ENCODE results near the gene PRUNE2. TPM values are rescaled to one million over a fixed set of nuclear protein-coding genes. Genes with fewer than 3 reads are reported as not detected.

The PRUNE2 gene
- polyA plus RNA-seq, 1 donor (not counting 4 experiments of a cell fraction or from before 2014, with no cell fraction given) = 0.41 TPM

DNA sequence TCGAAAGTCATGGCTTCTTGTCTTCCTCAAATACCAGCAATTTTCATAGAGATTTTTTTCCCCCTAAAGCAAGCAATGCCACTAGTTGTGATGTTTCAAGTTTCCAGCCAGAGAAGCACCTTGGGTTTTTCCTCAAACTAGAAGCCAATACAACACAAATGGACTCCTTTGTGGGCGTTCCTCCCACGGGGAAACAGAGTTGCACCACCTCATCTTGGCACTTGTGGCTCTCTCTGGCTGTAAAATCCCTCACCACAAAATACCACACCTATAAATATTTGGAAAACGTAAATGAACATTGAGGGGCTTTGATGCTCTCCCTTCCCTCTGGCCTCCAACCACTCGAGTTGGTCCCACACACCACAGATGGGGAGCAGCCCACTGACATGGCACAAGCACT is 208.8 kb downstream of the PRUNE2 start:
- Histone ChIP-seq H3K27ac (ENCODE audit: control insufficient read depth, insufficient read depth, low read length) (no peak overlapping the region), H3K4me2 (ENCODE audit: control insufficient read depth, extremely low read depth, insufficient read depth, low read depth, low read length) (no peak overlapping the region), H3K79me2 (ENCODE audit: control insufficient read depth, insufficient read depth, low read length) (no peaks in the 10 kb centered on the region), H3K36me3 (ENCODE audit: control insufficient read depth in 2 of 2, extremely low read depth in 1 of 2, insufficient read depth in 2 of 2, low read length in 2 of 2) (no peaks in the 10 kb centered on the region), H2AFZ (ENCODE audit: control insufficient read depth, low read length) (no peak overlapping the region), H3K4me3 (ENCODE audit: control insufficient read depth in 2 of 3, extremely low read depth in 1 of 3, insufficient read depth in 2 of 3, low read depth in 1 of 3, low read length in 3 of 3) (no peak overlapping the region), H3K4me1 (ENCODE audit: control insufficient read depth, extremely low read depth, insufficient read depth, low read length) (no peaks in the 10 kb centered on the region), H4K20me1 (ENCODE audit: control insufficient read depth, extremely low read depth, insufficient read depth, low read length) (no peaks in the 10 kb centered on the region), H3K9me3 (ENCODE audit: control insufficient read depth, low read depth, low read length) (no peaks in the 10 kb centered on the region), H3K9me1 (ENCODE audit: control insufficient read depth, extremely low read depth, insufficient read depth, low read length) (no peaks in the 10 kb centered on the region), H3K9ac (ENCODE audit: control insufficient read depth, extremely low read depth, insufficient read depth, low read length) (no peak overlapping the region), H3K27me3 (ENCODE audit: control insufficient read depth, extremely low read depth, insufficient read depth, low read length) (peaks cover 3% of the 10 kb centered on the region)
- DNase-seq (ENCODE audit: low read depth, low spot score) (no peak), FAIRE-seq (no peak)
- TF ChIP-seq, protein P1, sequence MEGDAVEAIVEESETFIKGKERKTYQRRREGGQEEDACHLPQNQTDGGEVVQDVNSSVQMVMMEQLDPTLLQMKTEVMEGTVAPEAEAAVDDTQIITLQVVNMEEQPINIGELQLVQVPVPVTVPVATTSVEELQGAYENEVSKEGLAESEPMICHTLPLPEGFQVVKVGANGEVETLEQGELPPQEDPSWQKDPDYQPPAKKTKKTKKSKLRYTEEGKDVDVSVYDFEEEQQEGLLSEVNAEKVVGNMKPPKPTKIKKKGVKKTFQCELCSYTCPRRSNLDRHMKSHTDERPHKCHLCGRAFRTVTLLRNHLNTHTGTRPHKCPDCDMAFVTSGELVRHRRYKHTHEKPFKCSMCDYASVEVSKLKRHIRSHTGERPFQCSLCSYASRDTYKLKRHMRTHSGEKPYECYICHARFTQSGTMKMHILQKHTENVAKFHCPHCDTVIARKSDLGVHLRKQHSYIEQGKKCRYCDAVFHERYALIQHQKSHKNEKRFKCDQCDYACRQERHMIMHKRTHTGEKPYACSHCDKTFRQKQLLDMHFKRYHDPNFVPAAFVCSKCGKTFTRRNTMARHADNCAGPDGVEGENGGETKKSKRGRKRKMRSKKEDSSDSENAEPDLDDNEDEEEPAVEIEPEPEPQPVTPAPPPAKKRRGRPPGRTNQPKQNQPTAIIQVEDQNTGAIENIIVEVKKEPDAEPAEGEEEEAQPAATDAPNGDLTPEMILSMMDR (optimal IDR thresholded peaks at IDR 0.05 in 1 of 3, IDR thresholded peaks at IDR 0.05 in 1 of 3, conservative IDR thresholded peaks at IDR 0.05 in 1 of 3; ENCODE audit: extremely low read depth in 1 of 3, insufficient read depth in 2 of 3, low read length in 3 of 3) = no peak
- no peak for TF ChIP-seq EZH2 (IDR thresholded peaks at IDR 0.05; ENCODE audit: low read length)
- dilution Hi-C loops (cut with MboI; ENCODE audit: extremely low pct_ligation_motif_present, low sequenced_read_pairs) = no loop called here

DNA sequence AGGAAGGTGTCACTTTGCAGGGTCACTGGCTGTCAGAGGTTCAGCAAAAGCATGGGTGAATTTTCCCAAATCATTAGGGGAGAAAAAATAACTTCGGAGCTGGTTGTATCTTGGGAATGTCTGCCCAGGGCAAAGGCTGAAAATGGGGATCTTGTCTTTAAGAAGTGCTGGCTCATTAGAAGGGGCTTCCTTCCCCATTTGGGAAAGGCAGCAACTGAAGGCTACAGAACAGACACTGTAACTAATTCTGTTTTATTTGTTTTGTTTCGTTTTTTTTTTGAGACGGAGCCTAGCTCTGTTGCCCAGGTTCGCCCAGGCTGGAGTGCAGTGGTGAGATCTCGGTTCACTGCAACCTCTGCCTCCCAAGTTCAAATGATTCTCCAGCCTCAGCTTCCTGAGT is 212.0 kb downstream of the PRUNE2 start:
- DNase-seq (ENCODE audit: low read depth, low spot score) (no peak), FAIRE-seq (no peak)
- no peak overlapping the region for H2AFZ ChIP-seq (ENCODE audit: control insufficient read depth, low read length)
- peaks cover 7% of the 10 kb centered on the region for H3K27me3 ChIP-seq (ENCODE audit: control insufficient read depth, extremely low read depth, insufficient read depth, low read length)
- no peaks in the 10 kb centered on the region for H3K36me3 ChIP-seq (ENCODE audit: control insufficient read depth in 2 of 2, extremely low read depth in 1 of 2, insufficient read depth in 2 of 2, low read length in 2 of 2)
- no peak overlapping the region for H3K4me2 ChIP-seq (ENCODE audit: control insufficient read depth, extremely low read depth, insufficient read depth, low read depth, low read length)
- dilution Hi-C loops (cut with MboI; ENCODE audit: extremely low pct_ligation_motif_present, low sequenced_read_pairs) = no loop called here
- H3K27ac ChIP-seq (ENCODE audit: control insufficient read depth, insufficient read depth, low read length) = no peak overlapping the region
- no peaks in the 10 kb centered on the region for H3K9me1 ChIP-seq (ENCODE audit: control insufficient read depth, extremely low read depth, insufficient read depth, low read length)
- no peaks in the 10 kb centered on the region for H3K9me3 ChIP-seq (ENCODE audit: control insufficient read depth, low read depth, low read length)
- TF ChIP-seq EZH2 (IDR thresholded peaks at IDR 0.05; ENCODE audit: low read length) = no peak
- TF ChIP-seq, protein P1 (optimal IDR thresholded peaks at IDR 0.05 in 1 of 3, IDR thresholded peaks at IDR 0.05 in 1 of 3, conservative IDR thresholded peaks at IDR 0.05 in 1 of 3; ENCODE audit: extremely low read depth in 1 of 3, insufficient read depth in 2 of 3, low read length in 3 of 3) = no peak
- H3K9ac ChIP-seq (ENCODE audit: control insufficient read depth, extremely low read depth, insufficient read depth, low read length) = no peak overlapping the region
- H3K4me3 ChIP-seq (ENCODE audit: control insufficient read depth in 2 of 3, extremely low read depth in 1 of 3, insufficient read depth in 2 of 3, low read depth in 1 of 3, low read length in 3 of 3) = no peak overlapping the region
- H3K79me2 ChIP-seq (ENCODE audit: control insufficient read depth, insufficient read depth, low read length) = no peaks in the 10 kb centered on the region
- no peaks in the 10 kb centered on the region for H3K4me1 ChIP-seq (ENCODE audit: control insufficient read depth, extremely low read depth, insufficient read depth, low read length)
- H4K20me1 ChIP-seq (ENCODE audit: control insufficient read depth, extremely low read depth, insufficient read depth, low read length) = no peaks in the 10 kb centered on the region

Data from keratinocyte (primary cell).